ENCODE data around the gene PTPRM.

- TF ChIP-seq, protein P1, sequence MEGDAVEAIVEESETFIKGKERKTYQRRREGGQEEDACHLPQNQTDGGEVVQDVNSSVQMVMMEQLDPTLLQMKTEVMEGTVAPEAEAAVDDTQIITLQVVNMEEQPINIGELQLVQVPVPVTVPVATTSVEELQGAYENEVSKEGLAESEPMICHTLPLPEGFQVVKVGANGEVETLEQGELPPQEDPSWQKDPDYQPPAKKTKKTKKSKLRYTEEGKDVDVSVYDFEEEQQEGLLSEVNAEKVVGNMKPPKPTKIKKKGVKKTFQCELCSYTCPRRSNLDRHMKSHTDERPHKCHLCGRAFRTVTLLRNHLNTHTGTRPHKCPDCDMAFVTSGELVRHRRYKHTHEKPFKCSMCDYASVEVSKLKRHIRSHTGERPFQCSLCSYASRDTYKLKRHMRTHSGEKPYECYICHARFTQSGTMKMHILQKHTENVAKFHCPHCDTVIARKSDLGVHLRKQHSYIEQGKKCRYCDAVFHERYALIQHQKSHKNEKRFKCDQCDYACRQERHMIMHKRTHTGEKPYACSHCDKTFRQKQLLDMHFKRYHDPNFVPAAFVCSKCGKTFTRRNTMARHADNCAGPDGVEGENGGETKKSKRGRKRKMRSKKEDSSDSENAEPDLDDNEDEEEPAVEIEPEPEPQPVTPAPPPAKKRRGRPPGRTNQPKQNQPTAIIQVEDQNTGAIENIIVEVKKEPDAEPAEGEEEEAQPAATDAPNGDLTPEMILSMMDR (IDR thresholded peaks at IDR 0.05) = no peak
- no peak for TF ChIP-seq EP300 (IDR thresholded peaks at IDR 0.05)
Observed at GRCh38 chr18:7641813-7642212, 74.7 kb downstream of the PTPRM start.

All from ovary (tissue), 3 donors.